Measurements from ENCODE around the gene UGT2B15. TPM values are rescaled to one million over a fixed set of nuclear protein-coding genes. Genes with fewer than 3 reads are reported as not detected.
"Not testable (repeated sequence)": the region's sequence is repeated elsewhere in the genome, so short reads cannot be mapped to it uniquely, and the experiment has no call there.

The UGT2B15 gene
- total RNA-seq, 4 donors from 2014 or later, result not detected

GRCh38 chr4:68683034-68683433 is 12.6 kb upstream of the UGT2B15 start:
- peaks cover 0 to 3% (median 0%) of the 10 kb centered on the region in 4 donors for H3K9me3 ChIP-seq
- intact Hi-C loops (cut with DNase I), result no loop called here
- no peak overlapping the region for H3K4me3 ChIP-seq
- no peaks in the 10 kb centered on the region for H3K27me3 ChIP-seq
- 70% methylated on average over 2 of the region's 5 CpGs for WGBS
- no peak for DNase-seq (ENCODE audit: extremely low spot score)
- no peak overlapping the region for H3K27ac ChIP-seq (replicated peaks in 1 of 4)
- TF ChIP-seq POLR2A (IDR thresholded peaks at IDR 0.05; ENCODE audit: low read depth) (no peak), EP300 (IDR thresholded peaks at IDR 0.05) (no peak), POLR2AphosphoS5 (IDR thresholded peaks at IDR 0.05) (no peak), CTCF (IDR thresholded peaks at IDR 0.05) (no peak)
- no peaks in the 10 kb centered on the region for H3K36me3 ChIP-seq
- H3K4me1 ChIP-seq, result no peaks in the 10 kb centered on the region

- H3K27ac ChIP-seq (replicated peaks in 1 of 4); H3K4me3 ChIP-seq; H3K4me1 ChIP-seq; H3K9me3 ChIP-seq; intact Hi-C loops (cut with DNase I); H3K36me3 ChIP-seq; DNase-seq (ENCODE audit: extremely low spot score); H3K27me3 ChIP-seq: not testable (repeated sequence)
- WGBS, result 82% methylated on average over 3 of the region's 3 CpGs
Measured at GRCh38 chr4:68681298-68681697, 10.8 kb upstream of the UGT2B15 start.

- DNase-seq (ENCODE audit: extremely low spot score), result no peak
- no peaks in the 10 kb centered on the region for H3K4me1 ChIP-seq
- 88% methylated on average over 7 of the region's 7 CpGs for WGBS
Measured at GRCh38 chr4:68673143-68673542, 2.7 kb upstream of the UGT2B15 start.

GRCh38 chr4:68671217-68671616 is 765 bp upstream of the UGT2B15 start:
- H3K36me3 ChIP-seq; intact Hi-C loops (cut with DNase I); DNase-seq (ENCODE audit: extremely low spot score); H3K27me3 ChIP-seq; H3K4me3 ChIP-seq; H3K9me3 ChIP-seq; H3K27ac ChIP-seq (replicated peaks in 1 of 4); H3K4me1 ChIP-seq: not testable (repeated sequence)

More at GRCh38 chr4:68673143-68673542, 2.7 kb upstream of the UGT2B15 start:
- H3K27me3 ChIP-seq, result no peaks in the 10 kb centered on the region
- no peaks in the 10 kb centered on the region for H3K9me3 ChIP-seq
- H3K36me3 ChIP-seq, result no peaks in the 10 kb centered on the region
- H3K27ac ChIP-seq (replicated peaks in 1 of 4), result no peak overlapping the region
- TF ChIP-seq EP300 (IDR thresholded peaks at IDR 0.05), result no peak
- TF ChIP-seq POLR2AphosphoS5 (IDR thresholded peaks at IDR 0.05), result no peak
- no peak for TF ChIP-seq CTCF (IDR thresholded peaks at IDR 0.05)
- no peak overlapping the region for H3K4me3 ChIP-seq
- intact Hi-C loops (cut with DNase I), result no loop called here

GRCh38 chr4:68668537-68669163 is 1.8 kb downstream of the UGT2B15 start:
- H3K4me3 ChIP-seq; H3K27ac ChIP-seq (replicated peaks in 1 of 4); H3K27me3 ChIP-seq; intact Hi-C loops (cut with DNase I); DNase-seq (ENCODE audit: extremely low spot score); H3K4me1 ChIP-seq; H3K36me3 ChIP-seq; H3K9me3 ChIP-seq: not testable (repeated sequence)

- H3K4me1 ChIP-seq; intact Hi-C loops (cut with DNase I); H3K36me3 ChIP-seq; H3K4me3 ChIP-seq; H3K27me3 ChIP-seq; H3K27ac ChIP-seq (replicated peaks in 1 of 4); H3K9me3 ChIP-seq; DNase-seq (ENCODE audit: extremely low spot score): not testable (repeated sequence)
Measured at GRCh38 chr4:68667551-68667950, 2.9 kb downstream of the UGT2B15 start.

GRCh38 chr4:68664721-68665120 is 5.7 kb downstream of the UGT2B15 start:
- H3K36me3 ChIP-seq; H3K4me1 ChIP-seq; H3K27ac ChIP-seq (replicated peaks in 1 of 4); H3K9me3 ChIP-seq; DNase-seq (ENCODE audit: extremely low spot score); H3K4me3 ChIP-seq; H3K27me3 ChIP-seq; intact Hi-C loops (cut with DNase I): not testable (repeated sequence)
- WGBS, result 79% methylated on average over 3 of the region's 3 CpGs

GRCh38 chr4:68662836-68663574 is 7.4 kb downstream of the UGT2B15 start:
- DNase-seq (ENCODE audit: extremely low spot score); H3K36me3 ChIP-seq; H3K27ac ChIP-seq (replicated peaks in 1 of 4); H3K4me1 ChIP-seq; intact Hi-C loops (cut with DNase I); H3K4me3 ChIP-seq; H3K9me3 ChIP-seq; H3K27me3 ChIP-seq: not testable (repeated sequence)
- WGBS, result no CpG with 5 or more reads among the region's 1 CpG
